IPS DF 4.7 (cell line): ENCODE measurements around the gene MFNG.

ENCODE experiments used
- DNase-seq: peaks from one replicate; pipeline ENCODE4 v3.0.0-alpha.2; 2013; ENCODE audit warnings: low spot score; ENCODE audit errors: extremely low read depth

MFNG gene

DNA sequence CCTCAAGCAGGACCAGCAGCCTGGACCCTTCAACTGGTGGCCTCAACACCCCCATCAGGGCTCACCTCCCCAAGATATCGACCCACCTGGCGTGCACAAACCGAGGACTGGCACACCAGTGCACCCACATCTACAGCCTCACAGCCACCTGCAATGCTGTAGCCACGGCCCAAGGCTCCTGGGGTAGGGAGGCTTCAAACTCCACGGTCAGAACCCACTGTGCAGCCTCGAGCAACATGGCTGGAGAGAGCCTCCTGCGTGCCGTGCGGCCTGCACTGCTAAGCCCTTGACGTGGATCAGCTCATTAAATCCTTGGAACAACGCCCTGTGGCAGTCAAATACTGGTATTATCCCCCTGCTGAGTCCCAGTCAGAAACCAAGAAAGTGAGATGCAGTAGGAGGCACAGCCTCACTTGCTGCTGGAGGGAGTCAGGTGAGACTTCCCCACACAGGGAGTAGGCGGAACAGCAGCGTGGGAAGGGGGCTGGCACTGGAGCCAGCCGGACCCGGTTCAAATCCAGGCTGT, 28.4 kb upstream of the MFNG start:
- no peak for DNase-seq

DNA sequence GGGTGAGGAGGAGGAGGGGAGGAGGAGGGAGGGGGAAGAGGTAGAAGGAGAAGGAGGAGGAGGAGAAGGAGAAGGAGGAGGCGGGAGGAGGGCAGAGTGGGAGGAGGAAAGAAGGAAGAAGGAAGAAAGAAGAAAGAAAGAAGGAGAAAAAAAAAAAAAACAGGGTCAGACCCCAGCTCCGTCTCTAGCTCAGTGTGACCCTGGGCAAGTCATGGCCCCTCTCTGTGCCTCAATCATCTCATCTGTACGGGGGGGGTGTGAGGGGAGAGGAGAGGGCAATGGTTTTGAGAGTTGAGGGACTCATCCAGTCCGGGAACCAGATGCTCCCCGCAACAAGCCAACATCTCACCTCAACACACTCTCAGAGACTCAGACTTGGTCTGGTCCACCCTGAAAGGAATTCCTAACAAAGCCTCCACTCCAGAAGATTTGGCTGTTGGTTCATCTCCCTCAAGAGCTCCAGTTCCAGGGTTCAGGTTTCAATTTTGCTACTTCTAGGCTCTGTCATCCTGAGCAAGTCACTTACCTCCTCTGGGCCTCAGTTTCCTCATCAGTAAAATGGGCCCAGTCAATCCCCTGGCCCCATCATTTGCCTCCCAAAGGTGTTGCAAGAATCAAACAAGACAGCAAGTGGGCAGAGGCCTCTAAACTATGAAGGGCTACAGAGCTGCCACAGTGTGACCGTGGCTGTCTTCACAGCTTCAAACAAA, 25.4 kb upstream of the MFNG start:
- DNase-seq = no peak

DNA sequence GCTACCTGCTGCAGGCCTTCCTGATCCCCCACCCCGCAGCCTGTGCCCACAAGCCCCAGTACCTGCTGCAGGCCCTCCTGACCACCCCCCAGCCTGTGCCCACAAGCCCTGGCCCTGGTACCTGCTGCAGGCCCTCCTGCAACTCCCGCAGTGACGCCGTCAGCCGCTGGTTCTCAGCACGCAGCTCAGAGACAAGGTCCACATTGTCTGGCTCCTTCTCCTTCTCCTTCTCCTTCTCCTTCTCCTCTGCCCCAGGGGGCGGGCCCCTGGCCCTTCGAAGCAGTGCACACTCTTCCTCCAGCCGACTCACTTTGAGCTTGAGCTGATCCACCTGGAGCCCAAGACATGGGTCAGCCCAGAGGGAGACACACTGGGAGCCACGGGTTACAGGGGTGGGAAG, 23.9 kb upstream of the MFNG start:
- no peak for DNase-seq

DNA sequence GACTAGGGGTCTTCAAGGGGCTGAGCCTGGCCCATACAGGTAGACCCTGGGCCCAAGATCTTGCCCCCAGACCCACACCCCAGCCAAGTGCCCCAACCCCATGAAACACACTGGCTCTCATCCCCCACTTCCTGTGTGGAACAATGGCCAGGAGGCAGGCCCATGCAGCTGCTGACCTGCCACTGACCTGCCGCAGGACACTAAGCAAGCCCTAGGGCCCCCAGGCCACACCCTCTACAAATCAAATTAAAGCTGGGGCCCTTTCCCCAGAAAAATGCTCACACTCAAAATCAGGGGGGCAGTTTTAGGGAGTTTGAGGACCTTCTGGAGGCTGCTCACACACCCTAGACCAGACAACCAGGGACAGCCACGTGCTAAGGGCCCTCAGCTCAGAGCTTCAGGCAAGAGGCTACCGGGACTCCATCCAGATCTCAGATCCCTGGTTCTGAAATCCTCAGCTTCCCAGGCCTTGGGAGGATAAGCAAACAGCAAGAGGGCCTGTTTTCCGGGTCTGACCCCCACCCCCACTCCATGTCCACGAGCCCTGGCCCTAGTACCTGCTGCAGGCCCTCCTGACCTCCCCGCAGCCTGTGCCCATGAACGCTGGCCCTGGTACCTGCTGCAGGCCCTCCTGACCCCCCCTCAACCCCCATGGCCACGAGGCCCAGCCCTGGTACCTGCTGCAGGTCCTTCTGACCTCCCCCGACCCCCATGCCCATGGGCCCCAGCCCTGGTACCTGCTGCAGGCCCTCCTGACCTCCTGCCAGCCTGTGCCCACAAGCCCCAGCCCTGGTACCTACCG, 23.1 kb upstream of the MFNG start:
- no peak for DNase-seq

DNA sequence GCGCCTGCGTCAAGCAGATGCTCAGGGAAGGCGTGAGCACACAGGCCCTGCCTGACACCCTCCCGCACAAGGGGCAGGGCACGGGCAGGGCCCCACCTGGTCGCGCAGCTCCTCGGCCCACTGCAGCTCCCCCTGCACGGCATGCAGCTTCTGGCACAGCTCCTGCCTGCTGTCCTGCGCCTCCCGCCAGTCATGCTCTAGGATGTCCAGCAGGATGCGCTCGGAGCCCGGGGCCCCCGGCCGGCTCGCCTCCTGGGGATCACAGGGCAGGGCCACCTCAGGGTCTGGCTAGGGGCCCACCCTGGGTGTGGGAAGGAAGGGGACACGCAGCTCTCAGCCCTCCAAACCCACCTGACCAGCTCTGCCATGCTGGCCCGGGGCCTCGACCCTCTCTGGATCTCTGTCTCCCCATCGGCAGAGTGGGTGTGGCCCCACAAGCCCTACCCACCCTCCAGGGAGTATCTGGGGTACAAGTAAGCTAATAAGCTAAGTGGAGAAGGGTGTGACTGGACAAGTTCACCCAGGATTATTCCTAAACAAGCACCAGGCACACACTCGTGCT, 22.3 kb upstream of the MFNG start:
- DNase-seq = no peak

DNA sequence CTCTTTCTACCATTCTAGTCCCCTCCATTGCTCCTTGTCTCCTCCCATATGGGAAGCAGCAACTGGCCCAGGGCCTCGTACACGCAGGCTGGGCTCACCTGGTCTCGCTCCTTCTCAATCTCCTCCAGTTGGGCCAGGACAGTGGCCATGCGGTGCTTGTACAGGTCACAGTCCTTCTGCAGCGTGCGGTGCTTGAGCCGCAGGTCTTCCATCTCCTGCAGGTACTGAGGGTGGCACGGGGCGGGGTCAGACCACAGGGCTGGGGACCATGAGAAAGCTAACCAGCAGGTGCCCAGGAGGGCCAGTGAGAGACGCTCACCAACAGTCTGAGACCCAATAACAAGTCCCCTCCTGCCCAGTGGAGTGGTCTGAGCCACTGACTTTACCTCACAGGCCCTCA, 21.5 kb upstream of the MFNG start:
- no peak for DNase-seq

DNA sequence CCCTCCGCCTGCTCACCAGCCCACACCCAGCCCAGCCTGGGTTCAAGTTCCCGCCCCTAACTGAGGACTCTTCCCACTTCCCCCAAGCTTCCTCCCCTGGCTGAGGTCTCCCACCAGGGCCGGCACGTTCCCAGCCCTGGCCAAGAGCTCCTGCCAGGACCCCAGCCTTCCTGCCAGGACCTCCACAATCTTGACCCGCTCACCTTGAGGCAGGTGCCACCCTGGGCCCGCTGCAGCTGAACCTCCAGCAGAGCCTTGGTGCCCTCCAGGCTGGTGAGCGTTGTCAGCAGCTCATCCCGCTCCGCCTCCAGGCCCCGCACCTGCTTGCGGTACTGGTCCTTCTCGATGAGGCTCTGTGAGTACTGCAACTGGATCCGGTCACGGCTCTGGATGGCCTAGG, 19.8 kb upstream of the MFNG start:
- DNase-seq = no peak

DNA sequence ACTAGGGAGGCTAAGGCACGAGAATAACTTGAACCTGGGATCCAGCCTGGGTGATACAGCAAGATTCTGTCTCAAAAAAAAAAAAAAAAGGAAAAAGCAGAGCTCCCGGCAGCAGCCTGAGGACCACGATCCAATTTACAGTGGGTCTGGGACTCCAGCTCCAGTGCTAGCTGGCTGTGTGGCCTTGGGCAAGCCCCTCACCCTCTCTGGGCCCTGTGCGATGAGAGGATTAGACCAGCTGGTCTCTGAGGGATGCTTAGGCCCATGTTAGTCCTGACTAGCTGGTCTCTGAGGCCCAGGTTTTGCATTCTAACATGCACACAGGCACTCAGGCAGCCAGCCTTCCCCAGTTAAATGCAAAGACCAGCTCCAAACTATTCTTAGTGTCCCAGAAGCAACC, 19.4 kb upstream of the MFNG start:
- no peak for DNase-seq

DNA sequence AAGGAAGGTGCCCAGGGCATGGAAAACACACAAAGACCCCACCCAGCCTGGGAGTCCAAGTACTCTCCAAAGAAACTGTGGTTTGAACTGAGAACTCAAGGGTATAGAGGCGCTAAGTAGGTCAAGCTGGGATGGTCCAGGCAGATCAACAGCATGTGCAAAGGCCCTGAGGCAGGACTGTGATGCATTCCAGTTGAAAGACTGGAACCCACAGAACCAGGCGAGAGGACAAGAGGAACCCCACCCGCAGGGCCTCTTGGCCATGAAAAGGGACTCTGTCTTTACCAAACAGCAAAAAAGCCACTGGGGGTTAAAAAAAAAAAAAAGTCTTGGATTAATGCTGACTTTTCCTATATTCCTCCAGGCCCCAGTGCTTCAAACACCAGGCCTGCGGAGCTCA, 18.8 kb upstream of the MFNG start:
- DNase-seq = no peak

DNA sequence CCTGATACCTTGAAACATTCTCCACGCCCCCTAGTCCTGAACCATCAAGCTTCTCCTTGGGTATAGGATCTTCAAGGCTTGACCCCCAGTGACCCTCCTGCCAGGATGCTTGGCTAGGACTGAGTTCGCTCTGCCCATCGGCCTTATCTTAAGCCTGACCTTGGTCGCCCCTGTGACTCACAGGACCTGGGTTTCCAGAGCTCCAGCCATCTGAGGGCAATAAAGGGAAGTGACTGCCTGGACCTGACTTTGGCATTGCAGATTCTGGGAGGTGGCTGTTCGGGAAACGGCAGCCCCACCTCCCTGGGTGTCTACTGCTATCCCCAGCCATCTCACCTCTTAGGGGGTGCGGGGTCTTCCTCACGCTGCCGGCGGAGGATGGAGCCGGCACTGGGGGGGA, 17.7 kb upstream of the MFNG start:
- DNase-seq = no peak

DNA sequence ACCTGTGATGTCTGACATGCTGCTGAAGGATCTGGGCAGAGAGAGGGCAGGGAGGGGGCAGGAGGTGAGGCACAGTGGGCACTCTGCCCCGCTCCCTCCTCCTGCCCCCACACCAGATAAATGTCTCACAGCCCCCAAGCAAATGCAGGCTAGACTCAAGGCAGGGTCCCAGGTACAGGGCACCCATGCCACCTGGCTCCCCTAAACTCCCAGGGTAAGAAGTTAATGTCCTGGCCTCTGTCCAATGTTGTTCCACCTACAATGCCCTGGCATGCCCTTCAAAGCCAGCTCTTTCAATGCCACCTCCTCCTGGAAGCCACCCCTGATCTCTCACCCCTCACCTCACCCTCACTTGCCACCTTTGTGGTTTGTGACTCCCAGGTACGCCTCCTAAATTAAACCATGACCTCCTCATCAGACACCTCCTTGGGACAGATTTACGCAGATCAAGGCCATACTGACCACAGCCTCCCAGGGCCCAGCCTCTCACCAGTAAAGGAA, 17.0 kb upstream of the MFNG start:
- no peak for DNase-seq

DNA sequence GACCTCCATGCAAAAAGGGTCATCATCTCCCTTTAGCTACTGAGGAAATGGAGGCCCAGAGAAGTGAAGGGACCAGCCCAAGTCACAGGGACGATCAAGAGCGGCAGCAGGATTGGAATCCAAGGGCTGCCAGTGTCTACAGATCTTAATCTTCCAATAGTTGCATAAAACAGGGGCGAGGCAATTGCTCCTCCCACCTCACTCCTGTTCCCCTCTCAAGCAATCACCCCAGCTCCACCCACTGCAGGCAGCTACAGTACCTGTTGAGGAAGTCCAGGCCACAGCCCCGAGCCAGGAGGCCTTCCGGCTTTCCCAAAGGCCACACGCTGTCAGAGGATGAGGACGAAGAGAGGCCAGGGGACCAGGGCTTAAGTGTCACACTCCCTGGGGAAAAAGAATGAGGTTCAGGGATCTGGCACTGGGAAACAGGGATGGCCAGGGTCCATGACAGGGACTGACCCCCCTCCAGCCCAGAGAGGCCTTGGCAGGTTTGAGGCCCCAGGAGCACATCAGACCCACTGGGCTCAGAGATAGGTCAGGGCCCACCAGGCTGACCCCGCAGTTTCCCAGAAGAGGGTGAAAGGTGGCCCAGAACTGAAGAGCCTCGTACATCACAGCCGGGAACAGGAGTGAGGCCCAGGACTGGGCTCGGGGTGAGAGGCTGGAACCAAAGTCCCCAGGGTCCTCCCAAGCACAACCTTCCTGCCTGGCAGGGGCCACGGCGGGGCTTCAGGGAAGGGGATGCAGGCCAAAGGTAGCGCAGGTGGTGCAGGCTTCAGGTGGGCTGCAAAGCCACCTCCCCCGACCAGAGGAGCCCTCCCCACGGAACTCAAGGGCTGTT, 16.4 kb upstream of the MFNG start:
- no peak for DNase-seq

DNA sequence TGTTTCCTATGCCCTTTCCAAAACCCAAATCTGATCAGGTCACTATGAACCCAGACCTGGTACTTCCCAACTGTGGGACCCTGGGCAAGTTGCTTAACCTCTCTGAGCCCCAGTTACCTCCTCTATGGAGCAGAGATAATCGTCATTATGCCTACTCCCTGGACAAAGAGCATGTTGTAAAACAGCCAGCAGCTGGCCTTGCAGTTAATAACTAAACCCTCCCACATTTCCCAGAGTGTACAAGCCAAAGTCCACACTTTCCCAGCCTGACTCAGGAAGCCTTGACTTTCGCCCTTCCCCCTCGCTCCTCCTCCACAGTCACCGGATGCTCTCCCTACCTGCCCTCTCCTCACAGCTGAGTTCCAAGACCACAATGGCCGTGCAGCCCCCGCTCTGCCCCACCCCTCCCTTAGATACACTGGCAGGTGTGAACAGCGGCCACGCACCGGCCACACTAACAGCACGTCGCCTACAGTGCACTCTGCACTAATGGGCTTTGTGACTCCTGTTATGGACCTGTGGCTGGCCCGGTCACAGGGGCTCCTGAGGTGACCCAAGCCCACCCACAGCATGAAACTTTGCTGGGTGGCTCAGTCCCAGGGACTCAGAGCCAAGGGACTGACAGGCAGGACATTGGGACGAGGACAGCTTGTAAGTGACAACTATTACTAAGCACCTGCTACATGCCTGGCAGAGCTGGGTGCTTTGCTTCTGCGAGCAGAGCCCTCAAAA, 15.6 kb upstream of the MFNG start:
- DNase-seq = no peak

DNA sequence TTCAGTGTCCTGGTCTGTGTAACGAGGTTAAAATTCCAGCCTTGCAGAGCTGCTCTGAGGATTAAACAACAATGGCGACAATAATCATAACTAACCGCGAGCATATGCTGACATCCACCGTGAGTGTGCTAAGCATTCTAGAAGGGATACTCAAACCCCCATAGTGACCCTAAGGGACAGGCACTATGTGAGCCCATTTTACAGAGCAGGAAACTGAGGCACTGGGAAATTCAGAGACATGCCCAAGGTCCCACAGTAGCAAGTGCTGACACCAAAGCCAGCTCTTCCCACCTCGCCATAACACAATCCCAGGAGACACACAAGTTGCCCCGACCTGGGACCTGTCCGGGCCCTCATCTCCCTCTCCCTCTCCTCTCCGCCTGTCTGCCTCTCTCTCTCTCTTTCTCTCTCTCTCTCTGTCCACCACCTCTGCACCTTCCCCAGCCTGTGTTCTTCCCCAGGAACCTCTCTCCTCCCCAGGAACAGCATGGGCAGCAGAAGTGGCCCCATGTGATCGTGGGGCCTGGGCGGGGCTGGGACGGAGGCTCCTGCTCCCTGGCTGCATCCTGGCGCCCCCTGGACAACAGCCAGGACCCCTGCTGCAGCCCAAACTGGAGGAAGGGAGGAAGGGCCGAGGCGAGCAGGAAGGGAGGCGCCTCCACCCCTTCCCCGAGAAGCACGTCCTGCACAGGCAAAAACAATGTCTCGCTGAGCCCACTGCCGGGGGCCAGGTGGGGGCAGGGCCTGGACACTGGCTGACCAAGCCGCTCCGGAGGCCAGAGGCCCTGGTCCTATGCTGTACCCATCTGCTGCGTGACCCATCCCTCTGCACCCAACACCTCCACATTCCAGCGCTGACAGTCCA, 14.8 kb upstream of the MFNG start:
- DNase-seq = no peak

DNA sequence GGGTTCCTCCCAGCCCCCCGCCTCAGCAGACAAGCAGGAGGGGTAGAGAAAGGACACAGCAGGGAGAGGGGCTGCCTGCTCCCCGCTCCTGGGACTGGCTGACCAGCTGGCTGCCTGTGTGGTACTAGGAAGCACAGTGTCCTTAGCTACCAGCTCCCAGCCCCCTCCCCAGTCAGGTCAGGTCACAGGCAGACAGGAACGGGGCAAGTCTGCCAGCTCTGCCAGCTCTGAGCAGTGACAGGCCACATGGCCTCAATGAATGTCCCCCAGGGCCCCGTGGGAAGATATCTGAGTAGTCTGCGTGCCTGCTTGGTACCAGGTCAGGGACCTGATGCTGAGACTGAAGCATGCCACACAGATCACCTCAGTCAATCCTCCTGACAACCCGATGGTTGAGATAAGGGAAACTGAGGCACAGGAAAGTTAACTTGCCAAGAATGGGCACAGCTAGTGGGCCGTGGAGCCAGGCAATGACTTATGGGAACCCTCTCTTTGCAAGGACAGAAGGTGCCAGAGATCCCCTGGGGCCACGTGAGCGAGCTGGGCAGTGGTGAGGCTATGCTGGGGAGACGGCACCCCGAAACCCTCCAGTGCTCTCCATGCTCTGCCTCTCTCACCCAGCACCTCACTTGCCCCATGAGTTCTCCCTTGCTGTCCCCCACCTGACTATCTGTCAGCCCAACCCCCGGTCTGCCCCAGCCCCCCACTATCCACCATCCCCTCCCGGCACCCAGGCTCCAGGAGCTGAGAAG, 13.8 kb upstream of the MFNG start:
- no peak for DNase-seq

DNA sequence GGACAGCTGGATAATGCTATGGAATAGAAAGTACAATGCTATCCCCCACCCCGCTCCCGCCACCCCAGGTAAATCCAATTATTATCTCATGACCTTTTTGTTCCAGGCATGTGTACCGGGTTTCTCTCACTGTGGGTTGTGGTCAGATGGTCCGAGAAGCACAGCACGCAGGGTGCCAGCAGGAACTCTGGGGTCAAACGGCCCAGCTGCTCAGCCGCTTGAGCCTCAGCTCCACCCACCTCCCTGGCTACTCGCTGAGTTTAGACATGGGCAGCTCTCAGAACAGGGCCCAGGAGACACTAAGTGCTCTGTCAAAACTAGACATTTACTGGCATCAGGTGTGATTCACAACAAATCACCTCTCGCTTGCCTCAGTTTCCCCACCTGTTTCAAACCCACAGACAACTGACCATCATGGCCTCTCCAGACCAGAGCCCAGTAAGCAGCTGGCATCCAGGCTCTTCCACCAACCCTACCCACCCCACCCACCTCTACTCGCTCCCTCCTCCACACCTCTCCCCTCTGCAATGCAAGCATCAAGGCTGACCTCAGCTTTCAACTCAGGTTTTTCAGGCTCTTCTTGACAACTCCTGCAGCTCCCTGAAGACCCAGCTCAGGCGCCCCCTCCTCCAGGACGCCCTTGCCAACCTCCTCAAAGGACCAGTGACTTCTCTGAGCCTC, 13.0 kb upstream of the MFNG start:
- no peak for DNase-seq

DNA sequence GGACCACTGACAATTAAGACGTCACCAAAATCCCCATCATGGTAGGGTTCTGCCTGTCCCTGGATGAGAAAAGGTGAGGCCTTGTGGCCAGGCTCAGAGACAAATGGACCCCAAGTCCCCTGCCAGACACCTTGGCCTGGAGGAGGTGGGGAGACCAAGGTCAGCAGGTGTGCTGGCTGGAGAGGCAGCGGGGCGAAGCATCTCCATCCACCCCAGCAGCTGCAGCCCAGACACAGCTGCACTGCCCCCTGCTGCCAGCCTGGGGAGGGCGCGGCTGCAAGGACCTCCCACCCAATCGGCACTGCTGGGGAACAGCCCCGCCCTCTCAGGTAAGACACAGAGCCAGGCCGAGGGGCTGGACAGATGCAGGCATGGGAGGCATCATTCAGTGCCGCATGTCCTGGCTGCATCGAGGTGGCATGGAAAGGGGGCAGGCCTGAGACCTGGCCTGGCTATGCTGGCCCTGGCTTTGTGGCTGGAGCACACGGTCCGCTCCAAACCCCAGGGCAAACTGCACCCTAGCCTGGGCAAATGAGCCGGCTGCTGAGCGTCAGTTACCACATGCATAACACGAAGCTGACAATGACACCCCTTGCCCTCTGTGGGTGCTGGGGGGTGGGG, 12.2 kb upstream of the MFNG start:
- peak; percentile 36 for DNase-seq

DNA sequence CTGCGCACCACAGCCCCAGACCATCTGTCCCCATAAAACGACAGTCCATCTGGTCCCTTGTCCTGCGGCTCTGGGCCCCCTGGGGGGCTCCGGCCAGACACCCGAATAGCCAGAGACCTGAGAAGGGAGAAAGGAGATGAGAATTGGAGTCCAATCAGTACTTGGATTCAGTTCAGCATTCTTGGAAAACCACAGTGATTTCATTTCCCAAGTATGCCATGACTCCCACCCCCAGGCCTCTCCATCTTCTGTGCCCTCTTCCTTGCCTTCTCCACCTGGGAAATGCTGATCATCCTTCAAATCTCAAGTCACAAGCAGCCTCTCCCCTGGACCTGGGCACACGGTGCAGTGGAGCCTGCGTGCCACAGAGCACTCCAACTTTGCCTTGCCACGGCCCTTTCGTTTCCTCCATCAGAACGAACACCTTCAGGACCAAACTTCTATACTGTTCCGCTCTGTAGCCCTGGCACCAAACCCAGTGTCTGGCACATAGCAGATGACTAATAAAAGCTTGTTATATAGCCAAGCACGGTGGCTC, 10.9 kb upstream of the MFNG start:
- DNase-seq = no peak
